Hepatocyte (in vitro differentiated cells): ENCODE measurements around the gene DPP10.

Experiments used
- EZH2 ChIP-seq: fragments of 200-600 bp; sonication (generic); IDR thresholded peaks from 2 replicates; pipeline ENCODE4 v1.6.1; 2016; ENCODE audit warnings: antibody characterized with exemption, mild to moderate bottlenecking, borderline replicate concordance
- TF ChIP-seq, protein P1 (sequence below): fragments of 200-600 bp; sonication (generic); IDR thresholded peaks from 2 replicates; pipeline ENCODE4 v1.5.1; 2016; ENCODE audit warnings: antibody characterized with exemption, mild to moderate bottlenecking; ENCODE audit not compliant: poor library complexity

DNA sequence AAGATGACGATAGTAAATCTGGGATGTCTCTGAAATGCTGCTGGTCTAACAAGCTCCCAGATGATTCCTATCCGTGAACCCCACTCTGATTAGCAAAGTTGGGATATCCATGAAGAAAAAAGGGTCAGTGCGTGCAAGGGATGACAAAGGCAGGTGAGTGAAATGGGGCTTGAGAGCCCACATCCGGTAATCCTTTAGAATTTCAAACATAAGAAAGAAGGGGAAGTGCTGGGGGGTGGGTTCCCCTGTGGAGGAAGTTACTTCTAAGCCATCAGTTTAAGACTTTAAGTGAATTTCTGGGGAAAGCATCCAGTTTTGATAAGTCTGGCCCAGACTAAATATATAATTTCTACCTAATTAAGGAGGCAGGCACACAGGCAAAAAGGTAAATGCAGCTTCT lies 209.5 kb downstream of the DPP10 start:
- no peak for TF ChIP-seq EZH2
- TF ChIP-seq, protein P1, sequence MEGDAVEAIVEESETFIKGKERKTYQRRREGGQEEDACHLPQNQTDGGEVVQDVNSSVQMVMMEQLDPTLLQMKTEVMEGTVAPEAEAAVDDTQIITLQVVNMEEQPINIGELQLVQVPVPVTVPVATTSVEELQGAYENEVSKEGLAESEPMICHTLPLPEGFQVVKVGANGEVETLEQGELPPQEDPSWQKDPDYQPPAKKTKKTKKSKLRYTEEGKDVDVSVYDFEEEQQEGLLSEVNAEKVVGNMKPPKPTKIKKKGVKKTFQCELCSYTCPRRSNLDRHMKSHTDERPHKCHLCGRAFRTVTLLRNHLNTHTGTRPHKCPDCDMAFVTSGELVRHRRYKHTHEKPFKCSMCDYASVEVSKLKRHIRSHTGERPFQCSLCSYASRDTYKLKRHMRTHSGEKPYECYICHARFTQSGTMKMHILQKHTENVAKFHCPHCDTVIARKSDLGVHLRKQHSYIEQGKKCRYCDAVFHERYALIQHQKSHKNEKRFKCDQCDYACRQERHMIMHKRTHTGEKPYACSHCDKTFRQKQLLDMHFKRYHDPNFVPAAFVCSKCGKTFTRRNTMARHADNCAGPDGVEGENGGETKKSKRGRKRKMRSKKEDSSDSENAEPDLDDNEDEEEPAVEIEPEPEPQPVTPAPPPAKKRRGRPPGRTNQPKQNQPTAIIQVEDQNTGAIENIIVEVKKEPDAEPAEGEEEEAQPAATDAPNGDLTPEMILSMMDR = no peak
